Measurements from ENCODE around the gene FCRL4.

GRCh38 chr1:157595356-157595755 lies 2.5 kb downstream of the FCRL4 start:
- TF ChIP-seq ZBTB7A (IDR thresholded peaks at IDR 0.05; ENCODE audit: low read depth) (no peak), CEBPB (IDR thresholded peaks at IDR 0.05) (no peak), TAF1 (IDR thresholded peaks at IDR 0.05; ENCODE audit: low read depth) (no peak), CREB1 (IDR thresholded peaks at IDR 0.05; ENCODE audit: low read depth) (no peak), MAX (IDR thresholded peaks at IDR 0.05) (no peak), TCF12 (IDR thresholded peaks at IDR 0.05; ENCODE audit: low read depth) (no peak)

All from Ishikawa (cell line).